HepG2 (cell line): ENCODE measurements around the gene AKT2. TPM values are rescaled to one million over a fixed set of nuclear protein-coding genes. Genes with fewer than 3 reads are reported as not detected.

Experiments used
- AHR ChIP-seq: IDR thresholded peaks from 2 replicates; pipeline ENCODE4 v1.6.1; 2018; ENCODE audit warnings: missing genetic modification reagents, missing compliant biosample characterization
- ARHGAP35 ChIP-seq: sonication (generic); formaldehyde crosslinking; IDR thresholded peaks from 2 replicates; pipeline ENCODE4 v1.9.0; 2022; ENCODE audit warnings: mild to moderate bottlenecking, inconsistent platforms, moderate library complexity, missing genetic modification reagents, borderline replicate concordance
- CENPX ChIP-seq: sonication (generic); formaldehyde crosslinking; IDR thresholded peaks from 2 replicates; pipeline ENCODE4 v1.9.0; 2021; ENCODE audit warnings: mild to moderate bottlenecking, missing genetic modification reagents, moderate library complexity
- HHEX ChIP-seq: IDR thresholded peaks from 2 replicates; pipeline ENCODE4 v1.6.1; 2016; ENCODE audit warnings: control low read depth
- MED1 ChIP-seq: sonication (generic); formaldehyde crosslinking; IDR thresholded peaks from 2 replicates; pipeline ENCODE4 v1.4.0; 2020; ENCODE audit warnings: missing genetic modification reagents
- MZF1 ChIP-seq: sonication (generic); formaldehyde crosslinking; IDR thresholded peaks from 2 replicates; pipeline ENCODE4 v1.8.1; 2023; ENCODE audit warnings: mild to moderate bottlenecking, missing genetic modification reagents, borderline replicate concordance
- POLR2A ChIP-seq, 2 experiments: IDR thresholded peaks; 2 replicates each; pipeline ENCODE4 v1.6.1; 2011; ENCODE audit warnings: low read depth in 2 of 2, low read length in 2 of 2, mild to moderate bottlenecking in 1 of 2, moderate library complexity in 1 of 2; ENCODE audit not compliant: insufficient read depth in 1 of 2
- SRSF4 ChIP-seq: fragments of 200-400 bp; formaldehyde crosslinking; IDR thresholded peaks from one replicate; pipeline ENCODE4 v1.6.1; 2018; ENCODE audit warnings: mild to moderate bottlenecking, low read depth, low read length, moderate library complexity; ENCODE audit not compliant: poor library complexity, severe bottlenecking
- ZFP36 ChIP-seq: fragments of 150-350 bp; IDR thresholded peaks from 2 replicates; pipeline ENCODE4 v1.6.1; 2018; ENCODE audit warnings: borderline replicate concordance, low read length, low read depth; ENCODE audit not compliant: partially characterized antibody
- ZMYM4 ChIP-seq: sonication (generic); formaldehyde crosslinking; IDR thresholded peaks from 2 replicates; pipeline ENCODE4 v1.8.1; 2023; ENCODE audit warnings: mild to moderate bottlenecking, missing genetic modification reagents
- ZNF30 ChIP-seq: sonication (generic); formaldehyde crosslinking; IDR thresholded peaks from 2 replicates; pipeline ENCODE4 v1.5.0; 2020; ENCODE audit warnings: mild to moderate bottlenecking, missing genetic modification reagents
- ZNF343 ChIP-seq: sonication (generic); formaldehyde crosslinking; IDR thresholded peaks from 2 replicates; pipeline ENCODE4 v1.4.0; 2020; ENCODE audit warnings: mild to moderate bottlenecking, missing genetic modification reagents
- ZNF382 ChIP-seq: sonication (generic); formaldehyde crosslinking; IDR thresholded peaks from 2 replicates; pipeline ENCODE4 v1.5.0; 2020; ENCODE audit warnings: missing genetic modification reagents, mild to moderate bottlenecking, borderline replicate concordance
- ZNF572 ChIP-seq: sonication (generic); formaldehyde crosslinking; IDR thresholded peaks from 2 replicates; pipeline ENCODE4 v1.5.1; 2020; ENCODE audit warnings: mild to moderate bottlenecking, missing genetic modification reagents
- ZNF619 ChIP-seq: sonication (generic); formaldehyde crosslinking; IDR thresholded peaks from 2 replicates; pipeline ENCODE4 v1.4.0; 2020; ENCODE audit warnings: mild to moderate bottlenecking, missing genetic modification reagents
- ZNF629 ChIP-seq: sonication (generic); formaldehyde crosslinking; conservative IDR thresholded peaks from 2 replicates; pipeline ENCODE4 v1.5.0; 2020; ENCODE audit warnings: missing genetic modification reagents
- polyA plus RNA-seq, 8 experiments: library from polyadenylated mRNA; depleted of rRNA in 3 of 8; stranded (reverse) in 7 of 8; unstranded in 1 of 8; fragments of >200 nt; fragmentation: Illumina TruSeq in 4 of 8; extraction: Trizol in 4 of 8; gene quantifications; 2 replicates each; pipeline versions ENCODE4 v1.2.1 to v1.2.3, GENCODE V29; 2011 to 2016; ENCODE audit warnings: low read depth in 4 of 8, missing spikeins in 1 of 8, mixed read lengths in 1 of 8; ENCODE audit not compliant: insufficient read depth in 1 of 8
- total RNA-seq, 5 experiments: library from RNA; depleted of rRNA; stranded (reverse); fragments of >200 nt; fragmentation: Illumina TruSeq; extraction: Trizol; gene quantifications; 2 replicates each; pipeline ENCODE4 v1.2.3, GENCODE V29; 2016; ENCODE audit warnings: low read depth in 1 of 5
- TF ChIP-seq, protein P1 (sequence below): sonication (generic); formaldehyde crosslinking; IDR thresholded peaks from 2 replicates; pipeline ENCODE4 v1.4.0; 2020; ENCODE audit warnings: low read depth, mild to moderate bottlenecking, missing genetic modification reagents
- TF ChIP-seq, protein P2 (sequence below): sonication (generic); formaldehyde crosslinking; IDR thresholded peaks from 2 replicates; pipeline ENCODE4 v1.8.1; 2023; ENCODE audit warnings: mild to moderate bottlenecking, missing genetic modification reagents, borderline replicate concordance
- TF ChIP-seq, protein P3 (sequence below): sonication (generic); formaldehyde crosslinking; IDR thresholded peaks from 2 replicates; pipeline ENCODE4 v1.5.1; 2020; ENCODE audit warnings: mild to moderate bottlenecking, missing genetic modification reagents, borderline replicate concordance
- TF ChIP-seq, protein P4 (sequence below): sonication (generic); formaldehyde crosslinking; conservative IDR thresholded peaks from 2 replicates; pipeline ENCODE4 v1.8.1; 2023; ENCODE audit warnings: missing genetic modification reagents
- TF ChIP-seq, protein P5 (sequence below): sonication (generic); formaldehyde crosslinking; IDR thresholded peaks from 2 replicates; pipeline ENCODE4 v1.5.0; 2020; ENCODE audit warnings: mild to moderate bottlenecking, missing genetic modification reagents, borderline replicate concordance

AKT2 gene
- total and polyA plus RNA-seq, 2 of the 13 experiments (the other 11 are each of a cell fraction or from before 2014, with no cell fraction given) = 82.1 to 173 TPM

DNA sequence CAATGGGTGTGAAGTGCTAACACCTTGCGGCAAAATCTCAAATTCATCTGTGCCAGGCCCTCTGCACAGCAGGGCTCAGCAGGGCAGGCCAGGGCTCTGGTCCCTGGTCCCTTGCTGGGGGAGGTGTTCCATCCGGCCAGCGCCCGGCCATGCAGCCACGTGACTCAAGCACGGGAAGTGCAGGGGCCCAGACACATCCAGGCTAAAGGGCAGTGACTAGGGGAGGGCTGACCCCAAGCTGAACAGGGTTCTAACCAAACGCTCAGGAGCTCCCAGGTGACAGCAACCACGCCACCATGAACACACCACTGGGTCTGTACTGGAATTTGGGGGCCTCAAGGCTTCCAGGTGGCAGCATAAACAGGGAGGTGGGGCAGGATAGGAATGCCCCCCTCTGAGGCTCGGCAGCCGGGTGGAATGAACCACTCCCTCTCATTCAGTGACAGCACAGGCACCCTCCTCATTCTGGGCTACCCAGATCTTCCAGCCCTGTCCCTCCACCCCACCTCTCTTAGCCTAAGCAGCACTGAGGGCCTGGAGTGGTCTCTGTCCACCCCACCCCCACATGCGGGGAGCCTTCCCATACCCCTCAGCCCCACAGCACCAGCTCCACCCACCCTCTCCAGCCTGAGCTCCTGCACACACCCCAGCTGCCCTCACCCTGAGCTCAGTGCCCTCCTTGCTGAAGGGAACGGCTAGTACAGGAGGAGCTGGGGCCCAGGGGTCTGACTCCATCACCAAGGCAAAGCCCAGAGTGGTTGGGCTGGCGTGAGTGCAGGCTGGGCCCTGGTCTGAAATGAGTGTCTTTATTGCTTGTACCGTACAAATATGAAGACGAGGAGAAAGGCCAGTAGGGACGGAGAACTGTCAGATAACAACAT, 53.4 kb downstream of the AKT2 start (continued):
- TF ChIP-seq ZNF619 (CRISPR knock-in tag) (peak; percentile 71), ZNF343 (CRISPR knock-in tag) (0 out of 2 replicates have a peak, but pooled peaks have one; percentile 63), MED1 (CRISPR knock-in tag) (peak; percentile 86), MZF1 (CRISPR knock-in tag) (no peak), ZNF572 (CRISPR knock-in tag) (no peak), HHEX (CRISPR knock-in tag) (no peak), POLR2A (IDR thresholded peaks at IDR 0.05; ENCODE audit: insufficient read depth in 1 of 2, low read depth in 2 of 2, low read length in 2 of 2) (peak; percentile 73 to 85), ZMYM4 (CRISPR knock-in tag) (peak; percentile 83), SRSF4 (no peak), ZNF30 (CRISPR knock-in tag) (no peak), ZNF382 (CRISPR knock-in tag) (no peak), AHR (CRISPR knock-in tag) (peak; percentile 66; the same call in 1 of the 2 replicates), ZNF629 (CRISPR knock-in tag) (no peak), ZFP36 (no peak), ARHGAP35 (CRISPR knock-in tag) (0 out of 2 replicates have a peak, but pooled peaks have one; percentile 73), CENPX (no peak)
- TF ChIP-seq, protein P1, sequence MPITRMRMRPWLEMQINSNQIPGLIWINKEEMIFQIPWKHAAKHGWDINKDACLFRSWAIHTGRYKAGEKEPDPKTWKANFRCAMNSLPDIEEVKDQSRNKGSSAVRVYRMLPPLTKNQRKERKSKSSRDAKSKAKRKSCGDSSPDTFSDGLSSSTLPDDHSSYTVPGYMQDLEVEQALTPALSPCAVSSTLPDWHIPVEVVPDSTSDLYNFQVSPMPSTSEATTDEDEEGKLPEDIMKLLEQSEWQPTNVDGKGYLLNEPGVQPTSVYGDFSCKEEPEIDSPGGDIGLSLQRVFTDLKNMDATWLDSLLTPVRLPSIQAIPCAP = no peak
- TF ChIP-seq, protein P2, sequence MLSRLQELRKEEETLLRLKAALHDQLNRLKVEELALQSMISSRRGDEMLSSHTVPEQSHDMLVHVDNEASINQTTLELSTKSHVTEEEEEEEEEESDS = no peak; the same call in 1 of the 2 replicates
- TF ChIP-seq, protein P3, sequence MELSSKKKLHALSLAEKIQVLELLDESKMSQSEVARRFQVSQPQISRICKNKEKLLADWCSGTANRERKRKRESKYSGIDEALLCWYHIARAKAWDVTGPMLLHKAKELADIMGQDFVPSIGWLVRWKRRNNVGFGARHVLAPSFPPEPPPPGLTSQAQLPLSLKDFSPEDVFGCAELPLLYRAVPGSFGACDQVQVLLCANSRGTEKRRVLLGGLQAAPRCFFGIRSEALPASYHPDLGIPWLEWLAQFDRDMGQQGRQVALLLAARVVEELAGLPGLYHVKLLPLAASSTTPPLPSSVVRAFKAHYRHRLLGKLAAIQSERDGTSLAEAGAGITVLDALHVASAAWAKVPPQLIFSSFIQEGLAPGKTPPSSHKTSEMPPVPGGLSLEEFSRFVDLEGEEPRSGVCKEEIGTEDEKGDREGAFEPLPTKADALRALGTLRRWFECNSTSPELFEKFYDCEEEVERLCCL (CRISPR knock-in tag) = no peak
- TF ChIP-seq, protein P4, sequence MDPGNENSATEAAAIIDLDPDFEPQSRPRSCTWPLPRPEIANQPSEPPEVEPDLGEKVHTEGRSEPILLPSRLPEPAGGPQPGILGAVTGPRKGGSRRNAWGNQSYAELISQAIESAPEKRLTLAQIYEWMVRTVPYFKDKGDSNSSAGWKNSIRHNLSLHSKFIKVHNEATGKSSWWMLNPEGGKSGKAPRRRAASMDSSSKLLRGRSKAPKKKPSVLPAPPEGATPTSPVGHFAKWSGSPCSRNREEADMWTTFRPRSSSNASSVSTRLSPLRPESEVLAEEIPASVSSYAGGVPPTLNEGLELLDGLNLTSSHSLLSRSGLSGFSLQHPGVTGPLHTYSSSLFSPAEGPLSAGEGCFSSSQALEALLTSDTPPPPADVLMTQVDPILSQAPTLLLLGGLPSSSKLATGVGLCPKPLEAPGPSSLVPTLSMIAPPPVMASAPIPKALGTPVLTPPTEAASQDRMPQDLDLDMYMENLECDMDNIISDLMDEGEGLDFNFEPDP (CRISPR knock-in tag) = no peak
- TF ChIP-seq, protein P5, sequence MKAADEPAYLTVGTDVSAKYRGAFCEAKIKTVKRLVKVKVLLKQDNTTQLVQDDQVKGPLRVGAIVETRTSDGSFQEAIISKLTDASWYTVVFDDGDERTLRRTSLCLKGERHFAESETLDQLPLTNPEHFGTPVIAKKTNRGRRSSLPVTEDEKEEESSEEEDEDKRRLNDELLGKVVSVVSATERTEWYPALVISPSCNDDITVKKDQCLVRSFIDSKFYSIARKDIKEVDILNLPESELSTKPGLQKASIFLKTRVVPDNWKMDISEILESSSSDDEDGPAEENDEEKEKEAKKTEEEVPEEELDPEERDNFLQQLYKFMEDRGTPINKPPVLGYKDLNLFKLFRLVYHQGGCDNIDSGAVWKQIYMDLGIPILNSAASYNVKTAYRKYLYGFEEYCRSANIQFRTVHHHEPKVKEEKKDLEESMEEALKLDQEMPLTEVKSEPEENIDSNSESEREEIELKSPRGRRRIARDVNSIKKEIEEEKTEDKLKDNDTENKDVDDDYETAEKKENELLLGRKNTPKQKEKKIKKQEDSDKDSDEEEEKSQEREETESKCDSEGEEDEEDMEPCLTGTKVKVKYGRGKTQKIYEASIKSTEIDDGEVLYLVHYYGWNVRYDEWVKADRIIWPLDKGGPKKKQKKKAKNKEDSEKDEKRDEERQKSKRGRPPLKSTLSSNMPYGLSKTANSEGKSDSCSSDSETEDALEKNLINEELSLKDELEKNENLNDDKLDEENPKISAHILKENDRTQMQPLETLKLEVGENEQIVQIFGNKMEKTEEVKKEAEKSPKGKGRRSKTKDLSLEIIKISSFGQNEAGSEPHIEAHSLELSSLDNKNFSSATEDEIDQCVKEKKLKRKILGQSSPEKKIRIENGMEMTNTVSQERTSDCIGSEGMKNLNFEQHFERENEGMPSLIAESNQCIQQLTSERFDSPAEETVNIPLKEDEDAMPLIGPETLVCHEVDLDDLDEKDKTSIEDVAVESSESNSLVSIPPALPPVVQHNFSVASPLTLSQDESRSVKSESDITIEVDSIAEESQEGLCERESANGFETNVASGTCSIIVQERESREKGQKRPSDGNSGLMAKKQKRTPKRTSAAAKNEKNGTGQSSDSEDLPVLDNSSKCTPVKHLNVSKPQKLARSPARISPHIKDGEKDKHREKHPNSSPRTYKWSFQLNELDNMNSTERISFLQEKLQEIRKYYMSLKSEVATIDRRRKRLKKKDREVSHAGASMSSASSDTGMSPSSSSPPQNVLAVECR (CRISPR knock-in tag) = peak; percentile 87
